Activated CD4-positive, alpha-beta T cell treated with anti-CD3 and anti-CD28 coated beads, Interleukin-2, Interleukin-4, amounts not matched to agents 100 ng/mL and 50 ng/mL, durations not matched to agents 16 hours and 8 hours (primary cell): Measurements from ENCODE around the gene UBE2G2.

Source experiments
- DNase-seq: peaks from one replicate; pipeline ENCODE4 v3.0.0-alpha.2; 2020; ENCODE audit warnings: low spot score

The UBE2G2 gene

DNA sequence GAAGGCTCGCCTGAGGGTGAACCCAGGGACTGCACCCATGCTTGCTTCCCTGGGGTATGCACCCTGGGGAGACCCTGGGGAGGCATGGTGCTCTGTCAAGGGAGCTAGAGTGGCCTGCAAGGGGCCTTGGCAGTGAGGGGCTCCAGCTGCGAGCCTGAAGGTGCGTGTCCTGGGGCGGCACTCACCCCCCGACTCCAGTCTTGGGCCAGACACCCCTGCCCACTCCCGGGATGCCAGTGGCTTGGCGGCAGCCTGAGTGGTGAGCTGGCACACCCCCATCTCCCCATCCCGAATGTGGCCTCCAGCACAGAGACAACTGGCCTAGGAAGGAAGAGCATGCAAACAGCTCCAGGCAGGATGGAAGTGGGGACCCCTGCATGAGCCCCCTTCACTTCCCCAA, 13.6 kb upstream of the UBE2G2 start:
- no peak for DNase-seq

DNA sequence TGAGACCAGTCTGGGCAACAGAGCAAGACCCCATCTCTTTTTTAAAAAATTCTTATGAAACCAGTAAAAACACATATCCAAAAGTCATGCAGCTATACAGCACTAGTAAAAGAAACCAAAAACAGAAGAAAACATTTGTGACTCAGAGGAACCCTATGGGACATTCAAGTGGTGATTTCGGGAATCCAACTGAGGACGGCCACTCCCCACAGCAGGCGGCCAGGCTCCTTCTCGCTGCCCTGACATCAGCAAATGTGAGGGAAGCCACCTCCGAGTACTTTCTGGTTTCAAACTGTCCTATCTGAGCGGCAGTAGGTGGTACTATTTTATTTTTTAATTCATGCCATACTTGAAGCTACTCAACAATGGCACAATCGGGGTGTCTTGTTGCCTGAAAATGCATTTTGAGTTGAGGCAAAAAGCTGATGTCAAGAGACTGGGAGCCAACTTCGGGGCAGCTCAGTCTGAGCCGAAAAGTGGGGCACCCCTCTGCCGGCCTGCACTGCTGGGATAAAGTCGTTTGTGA, 12.9 kb upstream of the UBE2G2 start:
- DNase-seq = no peak

- DNase-seq = no peak
Measured at GRCh38 chr21:44813727-44814126, 12.1 kb upstream of the UBE2G2 start.

GRCh38 chr21:44813149-44813548, 11.5 kb upstream of the UBE2G2 start:
- DNase-seq = no peak

DNA sequence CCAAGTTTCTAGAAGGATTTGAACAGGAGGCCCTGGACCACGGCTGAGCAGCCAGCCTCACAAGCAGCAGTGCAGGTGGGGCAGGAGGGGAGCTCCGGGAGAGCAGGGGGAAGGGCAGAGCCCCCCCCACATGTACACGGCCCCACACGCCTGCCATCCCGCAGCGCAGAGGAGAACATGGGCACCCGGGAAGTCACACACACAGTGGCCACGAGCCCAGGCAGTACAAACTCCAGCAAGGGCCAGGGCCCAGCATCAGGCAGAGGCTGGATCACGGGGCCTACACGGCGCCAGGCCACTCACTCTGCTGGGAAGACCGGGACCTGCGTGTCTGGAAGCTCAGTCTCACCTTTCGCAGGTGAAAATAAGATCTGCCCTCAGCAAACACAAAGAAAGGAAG, 11.0 kb upstream of the UBE2G2 start:
- DNase-seq = no peak

GRCh38 chr21:44810779-44811178, 9.2 kb upstream of the UBE2G2 start:
- no peak for DNase-seq

DNA sequence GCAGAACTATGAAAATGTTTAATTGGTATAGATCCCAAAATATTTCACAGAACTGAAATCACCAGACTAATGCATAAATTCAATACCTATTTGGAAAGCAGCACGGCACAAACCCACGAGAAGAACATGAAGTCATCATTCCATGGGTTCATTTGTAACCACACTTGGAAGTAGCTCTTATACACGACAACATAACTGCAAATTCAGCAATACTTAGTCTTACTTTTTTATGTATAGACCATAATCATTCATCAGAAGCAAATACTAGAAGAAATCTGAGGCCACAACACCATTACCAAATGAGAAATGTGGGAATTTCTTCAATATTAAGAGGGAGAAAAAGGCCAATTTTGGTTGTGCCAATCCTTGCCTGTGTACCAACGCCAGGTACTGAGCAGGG, 4.2 kb upstream of the UBE2G2 start:
- no peak for DNase-seq

- DNase-seq = no peak
Measured at GRCh38 chr21:44805226-44805625, 3.6 kb upstream of the UBE2G2 start.

- DNase-seq = no peak
Measured at GRCh38 chr21:44804762-44805161, 3.1 kb upstream of the UBE2G2 start.

GRCh38 chr21:44803651-44804050, 2.0 kb upstream of the UBE2G2 start:
- DNase-seq = no peak

GRCh38 chr21:44802396-44803153, 955 bp upstream of the UBE2G2 start:
- no peak for DNase-seq

DNA sequence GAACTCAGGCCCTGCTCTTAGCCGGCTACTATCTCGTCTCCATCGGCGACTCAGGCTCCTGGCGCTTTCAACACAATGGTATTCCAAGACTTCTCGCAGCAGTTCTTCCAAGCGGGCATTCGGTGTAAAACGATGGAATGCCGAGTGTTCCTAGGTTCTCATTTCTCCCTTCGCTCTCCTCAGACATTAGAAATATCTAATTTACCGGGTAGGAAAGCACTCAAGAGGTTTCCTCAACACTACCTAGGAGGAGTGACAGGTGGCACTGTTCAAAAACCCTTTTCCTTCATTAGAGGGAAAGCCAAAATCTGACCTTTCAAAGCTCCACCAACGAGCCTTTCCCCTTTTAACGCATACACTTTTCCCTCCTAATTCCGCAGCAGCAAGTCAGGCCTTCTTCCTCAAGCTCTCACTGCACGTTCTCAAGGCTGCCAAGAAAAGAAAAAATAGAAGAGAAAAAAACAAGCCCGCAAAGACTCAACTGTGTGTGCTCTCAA, 601 bp downstream of the UBE2G2 start:
- DNase-seq = peak; percentile 49

DNA sequence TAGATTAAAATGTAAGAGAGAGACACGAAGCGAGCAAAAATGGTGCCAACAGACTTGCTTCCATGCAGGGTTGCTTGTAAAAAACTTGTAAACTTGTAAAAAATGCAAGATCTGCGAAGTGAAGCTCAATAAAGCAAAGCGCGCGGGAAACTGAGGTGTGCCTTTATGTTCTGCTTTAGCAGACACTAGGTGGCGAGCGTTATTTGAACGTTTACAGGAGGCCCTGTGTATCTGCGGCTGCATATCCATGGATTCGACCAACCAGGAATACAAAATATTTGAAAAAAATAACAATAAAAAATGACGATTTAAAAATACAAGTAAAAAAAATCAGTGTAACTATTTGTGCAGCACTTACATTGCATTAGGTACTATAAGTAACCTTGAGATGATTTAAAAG, 1.5 kb downstream of the UBE2G2 start:
- no peak for DNase-seq

DNA sequence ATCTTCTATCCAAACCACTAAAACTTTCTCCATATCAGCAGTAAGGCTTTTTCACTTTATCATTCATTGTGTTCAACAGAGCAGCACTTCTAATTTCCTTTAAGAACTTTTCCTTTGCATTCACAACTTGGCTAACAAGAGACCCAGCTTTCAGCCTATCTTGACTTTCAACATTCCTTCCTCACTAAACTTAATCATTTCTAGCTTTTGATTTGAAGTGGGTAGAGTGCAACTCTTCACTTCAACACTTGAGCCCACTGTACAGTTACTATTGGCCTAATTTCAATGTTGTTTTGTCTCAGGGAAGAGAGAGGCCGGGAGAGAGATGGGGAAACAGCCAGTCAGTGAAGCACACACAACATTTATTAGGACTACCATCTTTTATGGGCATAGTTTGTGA, 2.0 kb downstream of the UBE2G2 start:
- no peak for DNase-seq

DNA sequence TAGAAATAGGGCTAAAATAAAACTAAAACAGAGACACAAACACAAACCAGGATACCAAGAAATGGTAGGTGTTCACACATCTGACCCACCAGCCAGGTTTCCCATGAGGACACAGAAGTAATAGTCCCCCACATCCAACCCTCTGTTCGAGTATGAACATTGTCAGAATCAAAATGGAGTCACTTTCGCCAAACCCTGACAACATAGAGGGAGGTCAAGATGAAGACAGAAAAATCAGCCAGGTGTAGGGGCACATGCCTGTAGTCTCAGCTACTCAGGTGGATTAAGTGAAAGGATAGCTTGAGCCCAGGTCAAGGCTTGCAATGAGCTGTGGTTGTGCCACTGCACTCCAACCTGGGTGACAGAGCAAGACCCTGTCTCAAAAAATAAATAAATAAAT, 3.8 kb downstream of the UBE2G2 start:
- DNase-seq = no peak

- DNase-seq = no peak
Measured at GRCh38 chr21:44795342-44795741, 6.3 kb downstream of the UBE2G2 start.

DNA sequence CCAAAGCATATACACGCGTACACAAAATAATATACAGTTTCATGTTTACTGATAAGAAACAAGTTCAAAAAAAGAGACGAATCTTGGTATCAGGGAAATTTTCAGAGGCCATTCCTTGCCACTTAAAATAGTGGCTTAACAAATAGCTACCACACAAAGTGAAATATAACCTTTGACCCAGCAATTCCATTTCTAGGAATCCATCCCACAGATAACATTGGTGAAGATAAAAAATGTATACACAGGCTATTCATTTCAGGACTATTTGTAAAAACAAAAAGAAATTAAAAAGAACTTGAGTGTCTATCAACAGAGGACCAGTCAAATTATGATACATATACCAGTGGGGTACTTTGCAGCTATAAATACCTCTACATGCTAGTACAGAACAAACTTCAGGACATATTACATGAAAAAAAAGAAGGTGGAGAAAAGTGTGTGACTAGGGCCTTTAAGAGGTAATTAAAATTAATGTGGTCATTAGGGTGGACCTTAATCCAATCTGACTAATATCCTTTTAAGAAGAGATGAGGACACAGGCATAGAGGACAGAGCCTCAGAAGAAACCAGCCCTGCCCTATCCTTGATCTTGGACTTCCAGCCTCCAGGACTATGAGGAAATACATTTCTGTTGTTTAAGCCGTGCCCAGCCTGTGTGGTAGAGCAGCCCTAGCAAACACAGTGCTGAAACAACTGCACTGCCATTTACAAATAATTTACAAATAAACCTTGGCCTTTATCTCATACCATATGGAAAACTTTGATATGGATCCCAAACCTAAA, 7.8 kb downstream of the UBE2G2 start:
- no peak for DNase-seq

DNA sequence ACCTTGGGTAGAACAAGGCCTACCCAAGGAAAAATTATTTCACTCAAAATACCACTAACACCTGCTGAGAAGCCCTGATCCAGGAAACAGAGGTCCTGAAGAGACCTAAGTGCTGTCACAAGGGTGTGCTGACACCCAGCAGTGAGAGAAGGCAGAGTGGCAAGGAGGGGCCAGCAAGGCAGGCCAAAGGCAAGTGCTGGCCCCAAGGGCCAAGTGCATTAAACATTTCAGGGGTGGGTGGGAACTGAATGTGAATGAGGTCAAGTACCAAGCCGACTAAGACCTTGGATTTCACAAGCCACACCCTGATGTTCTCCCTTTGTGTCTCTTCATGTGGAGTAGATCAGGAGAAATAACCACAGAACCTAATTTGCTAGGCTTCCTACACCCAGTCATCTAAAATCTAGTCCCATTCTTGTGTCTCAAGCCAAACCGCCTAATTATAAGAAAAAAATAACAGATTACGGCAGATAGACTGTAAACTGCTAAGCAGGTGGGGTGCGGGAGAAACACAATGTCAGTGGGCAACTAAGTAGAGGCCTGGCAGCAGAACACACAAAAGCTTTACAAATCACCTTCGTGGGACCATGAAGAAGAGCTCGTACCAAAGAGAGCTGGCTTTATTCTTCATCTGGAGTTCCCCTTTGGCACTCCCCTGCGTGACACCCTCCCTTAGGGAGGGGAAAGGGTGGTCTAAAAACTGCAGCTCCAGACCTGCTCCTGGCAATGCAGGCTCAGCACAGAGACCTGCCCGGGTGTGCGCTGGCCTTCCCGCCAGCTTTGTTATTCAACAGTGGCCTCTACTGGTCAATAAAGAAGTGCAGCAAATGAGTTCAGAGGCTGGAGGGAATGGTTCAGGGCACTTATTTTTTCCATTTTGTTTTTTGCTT, 8.7 kb downstream of the UBE2G2 start:
- DNase-seq = peak; percentile 55

- DNase-seq = no peak
Measured at GRCh38 chr21:44791993-44792392, 9.6 kb downstream of the UBE2G2 start.

DNA sequence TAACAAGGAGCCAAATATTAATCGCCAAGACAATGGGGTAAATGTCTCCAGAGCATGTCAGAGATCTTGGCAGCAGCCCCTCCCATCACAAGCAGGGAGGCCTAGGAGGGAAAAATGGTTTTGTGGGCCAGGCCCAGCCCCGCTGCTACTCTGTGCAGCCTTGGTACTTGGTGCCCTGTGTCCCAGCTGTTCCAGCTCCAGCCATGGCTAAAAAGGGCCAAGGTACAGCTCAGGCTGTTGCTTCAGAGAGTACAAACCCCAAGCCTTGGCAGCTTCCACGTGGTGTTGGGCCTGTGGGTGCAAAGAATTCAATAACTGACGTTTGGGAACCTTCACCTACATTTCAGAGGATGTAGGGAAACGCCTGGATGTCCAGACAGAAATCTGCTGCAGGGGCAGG, 10.4 kb downstream of the UBE2G2 start:
- no peak for DNase-seq

DNA sequence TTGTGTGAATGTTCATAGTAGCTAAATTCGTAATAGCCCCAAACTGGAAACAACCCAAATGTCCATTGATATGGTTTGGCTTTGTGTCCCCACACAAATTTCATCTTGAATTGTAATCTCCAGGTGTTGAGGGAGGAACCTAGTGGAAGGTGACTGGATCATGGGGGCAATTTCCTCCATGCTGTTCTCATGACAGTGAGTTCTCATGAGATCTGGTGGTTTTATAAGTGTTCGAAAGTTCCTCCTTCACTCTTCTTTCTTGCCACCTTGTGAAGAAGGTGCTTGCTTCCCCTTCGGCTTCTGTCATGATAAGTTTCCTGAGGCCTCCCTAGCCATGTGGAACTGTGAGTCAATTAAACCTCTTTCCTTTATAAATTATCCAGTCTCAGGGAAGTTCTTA, 11.3 kb downstream of the UBE2G2 start:
- DNase-seq = no peak

DNA sequence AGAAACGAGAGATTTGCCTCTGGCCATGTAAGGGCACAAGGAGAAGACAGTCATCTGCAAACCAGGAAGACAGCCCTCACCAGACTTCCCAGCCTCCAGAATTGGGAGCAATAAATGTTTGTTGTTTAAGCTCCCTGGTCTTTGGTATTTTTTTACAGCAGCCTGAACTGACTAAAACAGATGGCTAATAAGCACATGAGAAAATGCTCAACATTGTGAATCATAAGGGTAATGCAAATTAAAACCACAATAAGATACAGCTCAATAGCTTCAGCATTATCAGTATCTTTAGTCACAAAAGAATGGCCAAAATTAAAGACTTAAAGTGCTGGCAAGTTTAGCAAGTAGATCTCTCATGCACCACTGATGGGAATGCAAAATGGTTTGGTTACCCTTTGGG, 11.7 kb downstream of the UBE2G2 start:
- DNase-seq = no peak
